Endodermal cell (in vitro differentiated cells): Measurements from ENCODE around the gene NKX6-2. TPM values are rescaled to one million over a fixed set of nuclear protein-coding genes. Genes with fewer than 3 reads are reported as not detected.

Source experiments
- DNase-seq: peaks from one replicate; pipeline ENCODE4 v3.0.0-alpha.2; 2017
- H3K27ac ChIP-seq: 2 replicates; pipeline ENCODE4 v1.5.1; 2013; ENCODE audit warnings: mild to moderate bottlenecking, low read depth, low read length, moderate library complexity
- H3K27me3 ChIP-seq: 2 replicates; pipeline ENCODE4 v1.6.1; 2013; ENCODE audit warnings: mild to moderate bottlenecking, low read length, moderate library complexity; ENCODE audit not compliant: insufficient read depth, control insufficient read depth, poor library complexity, severe bottlenecking
- H3K36me3 ChIP-seq: 2 replicates; pipeline ENCODE4 v1.7.0; 2013; ENCODE audit warnings: mild to moderate bottlenecking, low read length, moderate library complexity; ENCODE audit not compliant: control insufficient read depth, insufficient read depth
- H3K4me1 ChIP-seq: one replicate; pipeline ENCODE4 v1.7.0; 2013; ENCODE audit warnings: low read length; ENCODE audit not compliant: control insufficient read depth, insufficient read depth
- H3K4me3 ChIP-seq: 2 replicates; pipeline ENCODE4 v1.5.1; 2013; ENCODE audit warnings: mild to moderate bottlenecking, low read length, moderate library complexity
- H3K9ac ChIP-seq: 2 replicates; pipeline ENCODE4 v1.6.1; 2013; ENCODE audit warnings: mild to moderate bottlenecking, low read length, moderate library complexity; ENCODE audit not compliant: poor library complexity, severe bottlenecking; ENCODE audit errors: extremely low read depth
- H3K9me3 ChIP-seq: 2 replicates; pipeline ENCODE4 v1.6.1; 2013; ENCODE audit warnings: mild to moderate bottlenecking, low read length, moderate library complexity; ENCODE audit not compliant: control insufficient read depth
- H3K27ac Mint-ChIP-seq: 2 replicates; pipeline ENCODE4 v1.8.0; 2020; ENCODE audit warnings: mixed read lengths
- H3K27me3 Mint-ChIP-seq: 2 replicates; pipeline ENCODE4 v1.8.0; 2021; ENCODE audit warnings: mild to moderate bottlenecking, mixed read lengths; ENCODE audit not compliant: insufficient read depth
- H3K36me3 Mint-ChIP-seq: 2 replicates; pipeline ENCODE4 v1.8.0; 2020; ENCODE audit warnings: low read depth, mixed read lengths
- H3K4me1 Mint-ChIP-seq: 2 replicates; pipeline ENCODE4 v1.8.0; 2020; ENCODE audit warnings: mixed read lengths
- H3K4me3 Mint-ChIP-seq: 2 replicates; pipeline ENCODE4 v1.8.0; 2020; ENCODE audit warnings: mild to moderate bottlenecking, moderate library complexity, mixed read lengths
- H3K9me3 Mint-ChIP-seq: 2 replicates; pipeline ENCODE4 v1.8.0; 2020; ENCODE audit warnings: mild to moderate bottlenecking, mixed read lengths
- WGBS, 2 experiments: methylation state at CpG; one replicate each; pipeline versions ENCODE4 v1.1.5 to v1.1.7; 2013; ENCODE audit warnings: missing lambda C conversion rate in 2 of 2, mixed read lengths in 1 of 2; ENCODE audit not compliant: insufficient coverage in 1 of 2, insufficient read length in 1 of 2; 5-methylcytosine and 5-hydroxymethylcytosine counted together
- total RNA-seq, 2 donors: library from RNA; stranded (reverse); fragmentation: NEBNext Ultra II Directional in 1 of 2; extraction: Animal tissue kit (Norgen Biotek cat#: 25700) in 1 of 2; gene quantifications; 2 replicates in 1 of 2; 3 replicates in 1 of 2; pipeline ENCODE4 v1.2.1, GENCODE V29; 2021
- TF ChIP-seq, protein P1 (sequence below): fragments of 200-600 bp; sonication (generic); conservative IDR thresholded peaks from 2 replicates; pipeline ENCODE4 v1.5.0; 2021; ENCODE audit warnings: antibody characterized with exemption, mild to moderate bottlenecking

Gene NKX6-2
- total RNA-seq, 2 donors from 2014 or later: 0.31 TPM; not detected in 1

DNA sequence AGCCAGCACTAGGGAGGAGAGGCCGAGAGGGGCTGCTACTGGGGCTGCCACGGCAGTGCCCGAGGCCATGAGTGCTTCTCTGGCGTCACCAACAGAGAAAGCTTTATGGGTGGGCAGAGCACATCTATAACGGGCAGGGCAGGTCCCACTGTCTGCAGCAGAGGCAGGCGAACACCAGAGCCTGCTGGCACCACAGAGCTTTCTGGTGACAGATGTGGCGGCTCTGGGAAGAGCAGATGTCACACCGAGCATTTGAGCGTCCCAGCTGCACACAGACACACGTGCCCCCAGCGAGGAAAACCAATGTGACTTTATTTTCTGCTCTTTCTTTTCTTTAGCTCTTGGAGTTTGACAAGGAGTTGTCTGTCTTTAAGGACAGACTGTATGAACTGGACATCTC, 20.5 kb downstream of the NKX6-2 start:
- WGBS, 2 experiments: 91 to 96% methylated on average over 8 to 11 of the region's 11 CpGs
- peaks cover 37% of the 10 kb centered on the region for H3K36me3 Mint-ChIP-seq

DNA sequence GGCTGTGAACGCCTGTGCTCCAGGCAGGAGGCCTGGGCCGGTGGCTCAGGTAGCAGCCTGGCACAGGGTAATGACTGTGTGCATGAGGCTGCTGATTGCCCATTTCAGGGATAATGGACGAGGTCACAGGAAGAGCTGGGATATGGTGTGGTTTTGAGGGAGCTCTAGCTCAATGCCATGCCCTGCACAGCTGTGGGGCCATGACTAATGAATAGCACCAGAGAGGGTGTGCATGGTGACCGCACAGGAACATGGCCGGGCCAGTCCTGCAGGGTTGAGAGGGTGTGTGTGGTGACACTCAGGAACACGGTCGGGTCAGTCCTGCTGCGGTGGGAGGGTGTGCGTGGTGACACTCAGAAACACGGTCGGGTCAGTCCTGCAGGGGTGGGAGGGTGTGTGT, 21.8 kb downstream of the NKX6-2 start:
- H3K27me3 ChIP-seq: no peaks in the 10 kb centered on the region
- H3K4me1 Mint-ChIP-seq: no peaks in the 10 kb centered on the region
- no peak overlapping the region for H3K27ac Mint-ChIP-seq
- 88 to 94% methylated on average over 8 to 11 of the region's 11 CpGs for WGBS, 2 experiments
- peaks cover 22% of the 10 kb centered on the region for H3K9me3 Mint-ChIP-seq
- no peak overlapping the region for H3K27ac ChIP-seq
- H3K9ac ChIP-seq: no peak overlapping the region
- H3K36me3 Mint-ChIP-seq: peaks cover 40% of the 10 kb centered on the region
- H3K4me3 ChIP-seq: no peak overlapping the region
- no peaks in the 10 kb centered on the region for H3K36me3 ChIP-seq
- no peak for DNase-seq
- H3K9me3 ChIP-seq: peaks cover 13% of the 10 kb centered on the region
- no peaks in the 10 kb centered on the region for H3K27me3 Mint-ChIP-seq
- TF ChIP-seq, protein P1, sequence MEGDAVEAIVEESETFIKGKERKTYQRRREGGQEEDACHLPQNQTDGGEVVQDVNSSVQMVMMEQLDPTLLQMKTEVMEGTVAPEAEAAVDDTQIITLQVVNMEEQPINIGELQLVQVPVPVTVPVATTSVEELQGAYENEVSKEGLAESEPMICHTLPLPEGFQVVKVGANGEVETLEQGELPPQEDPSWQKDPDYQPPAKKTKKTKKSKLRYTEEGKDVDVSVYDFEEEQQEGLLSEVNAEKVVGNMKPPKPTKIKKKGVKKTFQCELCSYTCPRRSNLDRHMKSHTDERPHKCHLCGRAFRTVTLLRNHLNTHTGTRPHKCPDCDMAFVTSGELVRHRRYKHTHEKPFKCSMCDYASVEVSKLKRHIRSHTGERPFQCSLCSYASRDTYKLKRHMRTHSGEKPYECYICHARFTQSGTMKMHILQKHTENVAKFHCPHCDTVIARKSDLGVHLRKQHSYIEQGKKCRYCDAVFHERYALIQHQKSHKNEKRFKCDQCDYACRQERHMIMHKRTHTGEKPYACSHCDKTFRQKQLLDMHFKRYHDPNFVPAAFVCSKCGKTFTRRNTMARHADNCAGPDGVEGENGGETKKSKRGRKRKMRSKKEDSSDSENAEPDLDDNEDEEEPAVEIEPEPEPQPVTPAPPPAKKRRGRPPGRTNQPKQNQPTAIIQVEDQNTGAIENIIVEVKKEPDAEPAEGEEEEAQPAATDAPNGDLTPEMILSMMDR: no peak
- H3K4me3 Mint-ChIP-seq: no peak overlapping the region
- no peaks in the 10 kb centered on the region for H3K4me1 ChIP-seq

More for the DNA sequence above, 20.5 kb downstream of the NKX6-2 start:
- Mint-ChIP-seq H3K27me3 (no peaks in the 10 kb centered on the region), H3K27ac (no peak overlapping the region), H3K4me1 (no peaks in the 10 kb centered on the region), H3K9me3 (peaks cover 22% of the 10 kb centered on the region), H3K4me3 (no peak overlapping the region)
- H3K27ac ChIP-seq: no peak overlapping the region
- TF ChIP-seq, protein P1: no peak
- H3K36me3 ChIP-seq: no peaks in the 10 kb centered on the region
- no peaks in the 10 kb centered on the region for H3K27me3 ChIP-seq
- DNase-seq: no peak
- H3K9me3 ChIP-seq: peaks cover 13% of the 10 kb centered on the region
- H3K4me1 ChIP-seq: no peaks in the 10 kb centered on the region
- H3K9ac ChIP-seq: no peak overlapping the region
- H3K4me3 ChIP-seq: no peak overlapping the region

DNA sequence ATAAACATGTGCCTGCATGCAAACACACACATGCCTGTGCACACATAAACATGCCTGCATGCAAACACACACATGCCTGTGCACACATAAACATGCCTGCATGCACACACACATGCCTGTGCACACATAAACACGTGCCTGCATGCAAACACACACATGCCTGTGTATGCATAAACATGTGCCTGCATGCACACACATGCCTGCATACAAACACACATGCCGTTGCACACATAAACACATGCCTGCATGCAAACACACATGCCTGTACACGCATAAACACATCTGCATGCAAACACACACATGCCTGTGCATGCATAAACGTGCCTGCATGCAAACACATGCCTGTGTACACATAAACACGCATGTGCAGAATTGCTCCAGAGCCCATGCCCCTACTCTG, 22.4 kb downstream of the NKX6-2 start:
- peaks cover 37% of the 10 kb centered on the region for H3K36me3 Mint-ChIP-seq
- H3K4me1 Mint-ChIP-seq: no peaks in the 10 kb centered on the region
- Histone ChIP-seq H3K27me3 (no peaks in the 10 kb centered on the region), H3K4me3 (no peak overlapping the region), H3K9ac (no peak overlapping the region), H3K27ac (no peak overlapping the region), H3K4me1 (no peaks in the 10 kb centered on the region), H3K9me3 (peaks cover 13% of the 10 kb centered on the region), H3K36me3 (no peaks in the 10 kb centered on the region)
- DNase-seq: no peak
- no peak overlapping the region for H3K27ac Mint-ChIP-seq
- H3K4me3 Mint-ChIP-seq: no peak overlapping the region
- WGBS, 2 experiments: 91 to 92% methylated on average over 4 to 5 of the region's 5 CpGs
- no peaks in the 10 kb centered on the region for H3K27me3 Mint-ChIP-seq
- TF ChIP-seq, protein P1: no peak
- H3K9me3 Mint-ChIP-seq: peaks cover 22% of the 10 kb centered on the region
